Bone marrow (tissue), 2 donors: ENCODE results near the gene LOX.

Experiments
- DNase-seq, 2 donors: peaks; one replicate each; lab custom pipeline; 2025; lab: John Stamatoyannopoulos, UW

The LOX gene

DNA sequence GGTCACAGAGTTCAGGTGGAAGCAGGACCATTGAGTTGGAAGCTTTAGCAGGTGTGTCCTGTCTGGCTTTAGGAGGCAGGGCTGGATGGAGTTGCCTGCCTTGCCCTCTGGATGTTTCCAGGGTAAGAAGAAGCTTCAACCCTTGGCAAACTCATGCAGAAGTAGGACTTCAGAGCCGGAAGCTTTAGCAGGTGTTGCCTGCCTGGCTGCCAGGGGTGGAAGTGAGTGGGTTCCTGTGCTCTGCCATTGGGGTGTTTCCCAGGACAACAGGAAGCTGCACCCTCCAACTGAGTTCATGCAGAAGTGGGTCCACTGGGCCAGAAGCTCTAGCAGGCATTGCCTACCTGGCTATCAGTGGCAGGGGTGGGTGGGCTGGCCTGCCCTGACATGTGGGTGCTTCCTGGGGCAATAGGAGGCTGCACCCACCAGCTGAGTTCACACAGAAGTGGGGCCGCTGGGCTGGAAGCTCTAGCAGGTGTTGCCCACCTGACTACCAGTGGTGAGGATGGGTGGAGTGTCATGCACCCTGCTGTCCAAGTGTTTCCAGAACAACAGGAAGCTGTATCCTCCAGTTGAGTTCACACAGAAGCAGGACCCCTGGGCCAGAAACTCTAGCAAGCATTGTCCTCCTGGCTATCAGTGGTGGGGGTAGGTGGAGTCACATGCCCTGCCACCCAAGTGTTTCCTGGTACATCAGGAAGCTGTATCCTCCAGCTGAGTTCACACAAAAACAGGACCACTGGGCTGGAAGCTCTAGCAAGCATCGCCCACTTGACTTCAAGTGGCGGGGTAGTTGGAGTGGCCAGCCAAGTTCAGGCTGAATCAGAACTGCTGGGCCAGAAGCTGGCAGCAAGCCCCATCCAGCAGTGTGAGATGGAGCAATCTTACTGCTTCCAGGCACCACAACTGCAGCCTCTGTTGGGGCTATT is 24.6 kb downstream of the LOX start:
- no peak for DNase-seq

DNA sequence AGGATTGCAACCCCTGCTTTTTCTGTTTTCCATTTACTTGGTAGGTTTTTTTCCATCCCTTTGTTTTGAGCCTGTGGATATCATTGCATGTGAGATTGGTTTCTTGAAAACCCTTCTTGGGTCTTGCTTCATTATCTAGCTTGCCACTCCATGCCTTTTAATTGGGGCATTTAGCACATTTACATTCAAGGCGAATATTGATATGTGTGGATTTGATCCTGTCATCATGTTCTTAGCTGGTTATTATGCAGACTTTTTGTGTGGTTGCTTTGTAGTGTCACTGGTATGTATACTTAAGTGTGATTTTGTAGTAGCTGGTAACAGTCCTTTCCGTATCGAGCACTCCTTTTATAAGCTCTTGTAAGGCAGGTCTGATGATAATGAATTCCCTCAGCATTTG is 26.5 kb downstream of the LOX start:
- no peak for DNase-seq

DNA sequence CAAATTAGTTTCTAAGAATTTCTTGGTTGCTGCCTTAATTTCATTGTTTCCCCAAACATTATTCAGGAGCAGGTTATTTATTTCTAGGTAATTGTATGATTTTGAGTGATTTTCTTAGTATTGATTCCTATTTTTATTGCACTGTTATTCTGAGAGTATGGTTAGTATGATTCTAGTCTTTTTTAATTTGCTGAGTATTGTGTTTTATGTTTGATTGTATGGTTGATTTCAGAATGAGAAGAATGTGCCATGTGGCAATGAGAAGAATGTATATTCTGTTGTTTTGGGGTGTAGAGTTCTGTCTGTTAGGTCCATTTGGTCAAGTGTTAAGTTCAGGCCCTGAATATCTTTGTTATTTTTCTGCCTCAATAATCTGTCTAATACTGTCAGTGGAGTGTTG is 27.1 kb downstream of the LOX start:
- no peak for DNase-seq

DNA sequence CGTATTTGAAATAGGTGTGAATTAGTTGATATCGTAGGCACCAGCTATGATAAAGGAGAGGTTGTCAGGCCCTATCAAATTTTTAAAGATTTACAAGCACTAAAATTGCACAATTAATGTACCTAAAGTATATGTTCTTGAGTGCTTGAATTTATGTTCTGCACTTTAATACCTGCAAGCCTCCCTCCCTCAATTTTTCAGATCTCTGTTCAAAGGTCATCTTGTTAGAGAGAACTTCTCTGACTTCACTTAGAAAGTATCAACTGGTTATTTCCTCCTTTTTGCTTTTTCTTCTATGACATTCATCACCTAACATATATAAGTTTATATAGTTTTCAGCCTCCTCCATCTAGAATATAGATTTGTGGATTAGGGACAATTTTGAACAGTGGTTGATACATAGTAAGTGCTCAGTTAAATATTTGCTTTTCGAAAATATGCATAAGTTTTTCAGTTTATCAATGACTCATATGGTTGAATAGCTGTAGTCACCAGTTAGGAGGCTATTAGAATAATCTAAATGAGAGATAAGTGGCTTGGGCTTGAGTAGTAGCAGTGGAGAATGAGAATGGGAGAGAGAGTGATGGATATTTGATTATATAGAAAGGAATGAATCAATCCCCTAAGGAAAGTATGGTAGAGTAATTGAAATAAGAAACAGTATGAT is 37.3 kb downstream of the LOX start:
- no peak for DNase-seq

DNA sequence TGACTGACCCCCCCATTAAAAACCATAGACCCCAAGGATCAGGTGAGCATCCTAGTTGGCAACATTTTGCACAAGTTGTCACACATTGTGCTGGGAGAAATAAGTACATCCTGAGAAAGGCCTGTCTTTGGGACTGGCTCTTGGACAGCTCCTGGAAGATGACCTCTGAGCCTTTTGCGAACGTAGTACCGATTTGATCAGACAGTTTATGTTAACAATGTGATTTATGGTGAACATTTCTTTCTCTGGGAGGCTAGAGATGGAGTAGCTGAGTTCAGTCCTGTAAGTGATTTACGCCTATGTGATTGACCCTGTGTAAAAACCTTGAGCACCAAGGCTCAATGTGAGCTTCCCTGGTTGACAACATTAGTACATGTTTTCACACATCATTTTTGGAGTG is 41.7 kb downstream of the LOX start:
- DNase-seq = no peak

DNA sequence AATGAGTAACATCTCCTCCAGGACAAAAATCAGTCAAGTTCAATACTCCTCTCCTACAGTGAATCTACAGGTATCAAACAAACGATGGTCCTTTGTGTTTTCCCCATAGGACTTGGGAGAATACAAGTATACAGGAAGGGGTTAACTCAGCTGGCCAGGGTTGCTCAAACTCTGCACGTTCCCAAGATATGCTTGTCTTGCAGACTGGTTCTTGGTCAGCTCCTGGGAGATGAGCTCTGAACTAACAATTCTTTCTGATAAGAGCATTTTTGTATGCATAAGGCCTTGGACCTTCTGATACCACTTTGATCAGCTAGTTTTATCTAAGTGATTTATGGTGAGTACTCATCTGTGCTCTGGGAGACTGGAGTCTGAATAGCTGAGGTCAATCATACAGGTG is 42.1 kb downstream of the LOX start:
- no peak for DNase-seq

DNA sequence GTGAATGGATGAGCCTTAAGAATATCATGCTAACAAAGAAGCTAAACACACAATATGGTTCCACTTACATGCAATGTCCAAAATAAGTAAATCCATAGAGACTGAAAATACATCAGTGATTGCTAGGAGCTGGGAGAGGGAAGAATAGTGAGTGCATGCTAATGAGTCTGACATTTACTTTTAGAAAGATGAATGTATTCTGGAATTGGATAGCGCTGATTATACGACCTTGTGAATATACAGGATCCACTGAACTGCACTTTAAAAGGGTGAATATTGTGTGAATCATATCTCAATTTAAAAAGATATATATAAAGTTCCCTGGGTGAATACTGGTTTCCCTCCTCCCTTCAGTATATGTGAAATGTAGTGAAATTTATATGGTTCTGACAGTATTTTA is 46.2 kb downstream of the LOX start:
- no peak for DNase-seq

DNA sequence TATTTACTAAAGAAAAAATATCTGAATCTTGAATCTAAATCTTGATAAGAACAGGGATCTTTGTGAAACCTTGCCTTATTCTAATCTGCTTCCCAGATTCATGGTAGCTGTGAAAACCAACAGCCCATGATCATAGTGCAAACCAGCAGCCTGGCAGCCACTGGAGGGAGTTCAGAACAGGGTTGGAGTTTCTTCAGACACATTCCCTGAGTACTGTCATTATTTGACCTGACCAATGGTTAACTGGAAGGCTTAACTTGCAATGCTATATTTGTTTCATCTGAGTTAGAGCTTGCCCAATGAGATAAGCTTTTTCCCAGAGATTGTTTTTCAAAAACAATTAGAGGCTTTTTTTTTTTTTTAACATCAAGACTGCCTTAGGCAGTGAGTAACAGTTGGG is 47.8 kb downstream of the LOX start:
- DNase-seq = no peak

DNA sequence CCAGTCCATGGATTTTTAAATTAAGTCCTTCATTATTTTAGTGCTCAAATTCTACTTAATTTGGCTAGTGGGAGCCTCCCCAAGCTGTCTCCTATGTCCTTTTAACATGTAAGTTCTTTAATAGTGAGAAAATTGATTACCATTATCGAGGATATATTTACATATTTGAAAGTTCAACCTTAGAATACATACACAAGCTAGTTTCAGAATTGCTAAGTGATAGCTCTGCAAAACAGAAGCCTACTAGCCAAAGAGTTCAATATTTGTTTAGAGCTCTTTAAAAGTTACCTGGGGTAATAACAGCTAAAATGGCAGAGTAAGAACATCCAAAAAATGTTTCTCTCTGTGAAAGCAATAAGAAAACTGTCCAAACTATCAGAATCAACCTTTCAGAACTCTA is 48.2 kb downstream of the LOX start:
- DNase-seq = no peak

DNA sequence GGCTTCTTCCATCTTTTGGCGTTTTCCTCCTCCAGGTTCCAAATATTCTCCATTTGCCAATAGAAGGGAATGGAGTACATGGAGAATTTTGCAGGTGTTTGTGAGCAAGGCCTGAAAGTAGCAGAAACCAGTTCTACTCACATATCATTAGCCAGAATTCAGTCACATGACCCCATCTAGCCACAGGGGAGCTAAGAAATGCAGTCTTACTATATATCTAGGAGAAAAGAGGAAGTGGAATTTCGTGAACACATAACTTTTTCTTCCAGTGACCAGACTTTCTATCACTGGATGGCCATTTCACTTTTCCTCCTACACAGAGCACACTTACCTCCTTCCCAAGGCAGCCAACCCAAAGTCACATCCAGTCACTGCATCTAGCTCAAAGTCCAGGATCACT is 55.1 kb downstream of the LOX start:
- DNase-seq = no peak

DNA sequence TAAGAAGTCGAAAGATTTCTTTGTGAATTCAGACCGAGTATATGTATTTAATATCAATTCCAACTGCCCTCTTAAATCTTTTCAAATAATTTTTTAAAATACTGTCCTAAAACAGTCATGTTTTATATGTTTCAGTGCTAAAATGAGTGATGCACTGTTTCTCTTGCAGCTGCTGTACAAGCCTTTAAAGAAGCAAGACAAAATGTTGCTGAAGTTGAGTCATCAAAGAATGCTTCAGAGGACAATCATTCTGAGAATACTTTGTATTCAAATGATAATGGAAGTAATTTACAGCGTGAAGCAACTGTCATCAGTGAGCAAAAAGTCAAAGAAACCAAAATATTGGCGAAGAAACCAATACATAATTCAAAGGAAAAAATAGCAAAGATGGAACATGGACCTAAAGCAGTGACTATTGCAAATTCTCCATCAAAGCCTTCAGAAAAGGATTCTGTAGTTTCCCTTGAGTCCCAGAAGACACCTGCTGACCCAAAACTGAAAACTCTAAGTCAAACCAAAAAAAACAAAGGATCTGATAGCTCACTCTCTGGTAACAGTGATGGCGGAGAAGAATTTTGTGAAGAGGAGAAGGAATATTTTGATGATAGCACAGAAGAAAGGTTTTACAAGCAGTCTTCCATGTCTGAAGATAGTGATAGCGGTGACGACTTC is 58.0 kb downstream of the LOX start:
- no peak for DNase-seq

DNA sequence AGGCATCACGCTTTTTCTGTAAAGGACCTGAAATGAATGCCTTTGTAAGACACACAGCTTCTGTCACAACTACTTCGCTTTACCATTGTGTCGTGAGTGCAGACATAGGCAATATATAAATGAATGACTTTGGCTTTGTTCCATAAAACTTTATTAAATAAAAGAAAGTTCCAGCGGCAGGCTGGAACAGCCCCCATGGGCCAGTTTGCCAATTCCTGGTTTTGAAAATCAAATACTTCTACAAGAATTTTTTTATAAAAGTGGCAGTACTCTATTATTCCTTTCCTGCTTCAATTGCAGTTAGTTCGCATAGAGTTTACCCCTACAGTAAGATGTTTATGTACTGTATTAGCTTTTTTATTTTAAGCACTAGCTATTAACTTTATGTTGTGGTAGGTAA is 62.6 kb downstream of the LOX start:
- no peak for DNase-seq

DNA sequence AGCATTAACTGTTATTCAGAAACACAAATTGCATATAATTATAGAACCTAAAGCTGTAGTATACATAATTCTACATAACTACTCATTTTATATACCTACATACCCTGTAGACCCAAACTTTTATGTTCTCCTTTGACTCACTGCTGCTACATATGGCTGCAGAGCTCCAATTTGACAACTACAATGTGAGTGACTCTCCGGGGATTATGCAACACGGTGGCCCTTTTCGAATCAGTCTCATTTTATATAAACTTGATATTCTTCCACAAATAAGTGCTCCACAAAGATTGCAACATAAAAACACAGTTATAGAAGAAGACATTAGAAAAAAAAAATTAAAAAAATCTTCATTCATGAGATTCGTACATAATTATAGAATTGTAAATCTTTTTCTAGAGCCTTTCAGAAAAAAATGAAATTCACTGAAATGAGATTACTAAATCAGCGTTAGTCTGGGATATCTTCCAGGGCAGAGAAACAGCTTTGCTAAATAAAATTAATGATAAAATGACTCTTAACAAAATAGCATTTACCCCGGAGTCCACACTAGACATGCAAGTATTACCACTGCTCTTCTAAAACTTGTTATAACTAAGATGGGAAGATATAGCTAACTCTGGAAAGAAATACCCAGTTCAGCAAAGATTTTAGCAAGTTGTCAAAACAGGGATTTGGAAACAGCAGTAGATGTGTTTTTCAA is 63.7 kb downstream of the LOX start:
- no peak for DNase-seq
